ENCODE results near the gene CLHC1. TPM values are rescaled to one million over a fixed set of nuclear protein-coding genes. Genes with fewer than 3 reads are reported as not detected.
A peak's percentile ranks its signal among the peaks of the same experiment; 100 is the strongest.

The CLHC1 gene
- total and polyA plus RNA-seq, 10 of the 15 experiments (the other 5 are each of a cell fraction or from before 2014, with no cell fraction given) = 2.6 to 6.8 (median 4.7) TPM

DNA sequence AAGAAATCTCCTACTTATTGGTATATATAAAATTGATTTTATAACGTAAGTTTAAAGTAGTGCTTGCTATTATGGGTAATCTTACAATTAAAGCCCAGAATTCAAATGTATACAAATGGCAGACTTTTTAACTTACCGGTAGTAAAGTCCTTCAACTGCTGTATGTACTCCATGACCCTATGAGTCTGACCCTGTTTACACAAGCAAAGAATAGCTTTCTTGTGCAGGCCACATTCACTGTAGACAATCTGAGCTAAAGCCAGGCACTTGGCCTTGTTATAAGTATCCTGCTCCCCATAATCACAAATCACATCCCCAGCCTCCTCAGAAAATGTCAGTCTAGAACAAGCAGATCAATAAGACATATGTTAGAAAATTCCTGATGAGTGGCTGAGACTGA, 51.7 kb downstream of the CLHC1 start:
- Histone ChIP-seq H4K20me1 (ENCODE audit: control insufficient read depth, insufficient read depth) (no peaks in the 10 kb centered on the region), H3K4me3 (no peak overlapping the region), H3K9me3 (replicated peaks; ENCODE audit: control insufficient read depth, insufficient read depth, low read length) (no peaks in the 10 kb centered on the region), H3K27me3 (replicated peaks in 1 of 2; ENCODE audit: control insufficient read depth in 2 of 2, insufficient read depth in 2 of 2, low read length in 1 of 2) (no peaks in the 10 kb centered on the region), H3K79me2 (ENCODE audit: control insufficient read depth, insufficient read depth, low read length) (no peaks in the 10 kb centered on the region), H3K9ac (ENCODE audit: control insufficient read depth, insufficient read depth, low read length) (no peak overlapping the region), H3K4me2 (ENCODE audit: control insufficient read depth, insufficient read depth) (no peak overlapping the region), H3K4me1 (ENCODE audit: control insufficient read depth, insufficient read depth, low read length) (no peaks in the 10 kb centered on the region), H3K36me3 (ENCODE audit: control insufficient read depth in 2 of 2, insufficient read depth in 2 of 2, low read length in 1 of 2) (no peaks in the 10 kb centered on the region), H2AFZ (ENCODE audit: control insufficient read depth, low read depth, low read length) (no peak overlapping the region), H3K27ac (ENCODE audit: control insufficient read depth, insufficient read depth) (no peak overlapping the region)
- WGBS (ENCODE audit: insufficient coverage, insufficient replicate concordance, low lambda C conversion rate, missing lambda C conversion rate) = 97% methylated on average over 2 of the region's 2 CpGs
- ChIA-PET CTCF (interaction anchor here (19.0 kb wide), 1 partner anchor 280 kb away, joined by 256 read pairs; no protein-coding TSS in a partner anchor), RAD21 (ENCODE audit: unreplicated experiment) (interaction anchor here (1.3 to 15.5 kb wide), 2 partner anchors 130 to 283 kb away, joined by 3 to 194 read pairs; partner anchors contain the start of gene RTN4), SMC1A (ENCODE audit: uncharacterized antibody, unreplicated experiment) (interaction anchor here (1.0 to 2.7 kb wide), 4 partner anchors 8 to 281 kb away, joined by 3 to 14 read pairs (median 4); no protein-coding TSS in a partner anchor), POLR2A (interaction anchor here (1.2 kb wide), 1 partner anchor 251 kb away, joined by 3 read pairs; no protein-coding TSS in a partner anchor)
- FAIRE-seq (no peak), ATAC-seq (no peak), DNase-seq (ENCODE audit: low read depth, low spot score) (no peak)
- TF ChIP-seq REST (IDR thresholded peaks at IDR 0.05; ENCODE audit: low read depth, low read length) = no peak
- no peak for TF ChIP-seq SRF (IDR thresholded peaks at IDR 0.05; ENCODE audit: low read depth in 2 of 2, low read length in 2 of 2)
- BruUV-seq (replicated peaks) = no TSS peak
- intact Hi-C loops (cut with micrococcal nuclease; ENCODE audit: unreplicated experiment) (no loop called here), in situ Hi-C loops (cut with MboI) (no loop called here)

GRCh38 chr2:55176094-55176415, 56.0 kb downstream of the CLHC1 start:
- RAD21 ChIA-PET (ENCODE audit: unreplicated experiment) = interaction anchor here (0.6 to 15.9 kb wide), 13 partner anchors 10 to 510 kb away, joined by 3 to 194 read pairs (median 4); partner anchors contain the start of gene RTN4
- in situ Hi-C loops (cut with MboI) (no loop called here), intact Hi-C loops (cut with micrococcal nuclease; ENCODE audit: unreplicated experiment) (loop anchor here (10.0 kb wide), 1 partner anchor 341 kb away; no protein-coding TSS in a partner anchor)
- no peaks in the 10 kb centered on the region for H3K79me2 ChIP-seq (ENCODE audit: control insufficient read depth, insufficient read depth, low read length)
- no peak overlapping the region for H3K4me3 ChIP-seq
- H3K36me3 ChIP-seq (ENCODE audit: control insufficient read depth in 2 of 2, insufficient read depth in 2 of 2, low read length in 1 of 2) = no peaks in the 10 kb centered on the region
- SMC1A ChIA-PET (ENCODE audit: uncharacterized antibody, unreplicated experiment) = interaction anchor here (0.6 to 17.4 kb wide), 13 partner anchors 10 to 510 kb away, joined by 3 to 260 read pairs (median 5); partner anchors contain the start of gene RTN4
- no peak for DNase-seq (ENCODE audit: low read depth, low spot score)
- no TSS peak for BruUV-seq (replicated peaks)
- no peak for FAIRE-seq
- no peak overlapping the region for H3K9ac ChIP-seq (ENCODE audit: control insufficient read depth, insufficient read depth, low read length)
- no peak for ATAC-seq
- WGBS (ENCODE audit: insufficient coverage, insufficient replicate concordance, low lambda C conversion rate, missing lambda C conversion rate) = 100% methylated on average over 1 of the region's 1 CpG
- H3K27ac ChIP-seq (ENCODE audit: control insufficient read depth, insufficient read depth) = no peak overlapping the region
- POLR2A ChIA-PET = no interaction called here
- H3K4me2 ChIP-seq (ENCODE audit: control insufficient read depth, insufficient read depth) = no peak overlapping the region
- no peaks in the 10 kb centered on the region for H3K9me3 ChIP-seq (replicated peaks; ENCODE audit: control insufficient read depth, insufficient read depth, low read length)
- CTCF ChIA-PET = interaction anchor here (0.6 to 19.0 kb wide), 25 partner anchors 7 to 1068 kb away, joined by 3 to 342 read pairs (median 4); partner anchors contain the start of gene RTN4
- TF ChIP-seq NRF1 (conservative IDR thresholded peaks at IDR 0.05; ENCODE audit: low read depth, low read length) = no peak
- TF ChIP-seq GATAD2B (conservative IDR thresholded peaks at IDR 0.05; ENCODE audit: low read depth) = no peak
- TF ChIP-seq LARP7 (IDR thresholded peaks at IDR 0.05) = no peak
- no peak for TF ChIP-seq NFXL1 (IDR thresholded peaks at IDR 0.05; ENCODE audit: borderline replicate concordance)
- TF ChIP-seq ELK1 (IDR thresholded peaks at IDR 0.05; ENCODE audit: low read depth, low read length) = no peak
- no peak for TF ChIP-seq SPI1 (IDR thresholded peaks at IDR 0.05; ENCODE audit: borderline replicate concordance, insufficient read depth, low read depth, low read length)
- TF ChIP-seq DPF2 (IDR thresholded peaks at IDR 0.05) = no peak
- TF ChIP-seq STAT1 (conservative IDR thresholded peaks at IDR 0.05) = no peak
- no peak for TF ChIP-seq SMAD1 (IDR thresholded peaks at IDR 0.05; ENCODE audit: low read depth, partially characterized antibody)
- no peak for TF ChIP-seq E2F4 (IDR thresholded peaks at IDR 0.05; ENCODE audit: low read depth, low read length)
- H3K4me1 ChIP-seq (ENCODE audit: control insufficient read depth, insufficient read depth, low read length) = no peaks in the 10 kb centered on the region
- H4K20me1 ChIP-seq (ENCODE audit: control insufficient read depth, insufficient read depth) = no peaks in the 10 kb centered on the region
- H3K27me3 ChIP-seq (replicated peaks in 1 of 2; ENCODE audit: control insufficient read depth in 2 of 2, insufficient read depth in 2 of 2, low read length in 1 of 2) = no peaks in the 10 kb centered on the region
- peak overlapping the region; percentile 23; the same call in 1 of the 2 replicates for H2AFZ ChIP-seq (ENCODE audit: control insufficient read depth, low read depth, low read length)
